Transverse colon (tissue), 4 donors: ENCODE results near the gene TXLNG. TPM values are rescaled to one million over a fixed set of nuclear protein-coding genes. Genes with fewer than 3 reads are reported as not detected.
A peak's percentile ranks its signal among the peaks of the same experiment; 100 is the strongest.

Source experiments
- DNase-seq: peaks from one replicate; pipeline ENCODE4 v3.0.0-alpha.2; 2019
- H3K27ac ChIP-seq, 4 donors: fragments of 200-600 bp; sonication (generic); 2 replicates each; pipeline ENCODE4 v1.5.1; 2016 to 2018; ENCODE audit warnings: inconsistent platforms in 4 of 4
- H3K27me3 ChIP-seq: fragments of 200-600 bp; sonication (generic); 2 replicates; pipeline ENCODE4 v1.5.1; 2017; ENCODE audit warnings: inconsistent platforms
- H3K36me3 ChIP-seq, 4 donors: fragments of 200-600 bp; sonication (generic); 2 replicates each; pipeline ENCODE4 v1.5.1; 2017 to 2019; ENCODE audit warnings: inconsistent platforms in 4 of 4
- H3K4me1 ChIP-seq, 4 donors: fragments of 200-600 bp; sonication (generic); 2 replicates each; pipeline ENCODE4 v1.5.1; 2017 to 2020; ENCODE audit warnings: inconsistent platforms in 4 of 4
- H3K4me3 ChIP-seq, 4 donors: fragments of 200-600 bp; sonication (generic); 1 replicate in 1 of 4; 2 replicates in 3 of 4; pipeline versions ENCODE4 v1.5.1 to v1.6.1; 2017 to 2019; ENCODE audit warnings: inconsistent platforms in 4 of 4
- H3K9me3 ChIP-seq, 2 donors: fragments of 200-600 bp; sonication (generic); 2 replicates each; pipeline ENCODE4 v1.5.1; 2017 to 2019; ENCODE audit warnings: inconsistent platforms in 2 of 2
- EP300 ChIP-seq: sonication (generic); formaldehyde crosslinking; IDR thresholded peaks from one replicate; pipeline ENCODE4 v1.6.1; 2017; ENCODE audit warnings: antibody characterized with exemption, low read depth
- POLR2A ChIP-seq: fragments of 450-650 bp; IDR thresholded peaks from one replicate; pipeline ENCODE4 v1.6.1; 2016; ENCODE audit warnings: antibody characterized with exemption, mild to moderate bottlenecking, moderate library complexity
- POLR2AphosphoS5 ChIP-seq, 3 donors: sonication (generic); formaldehyde crosslinking; IDR thresholded peaks; one replicate each; pipeline ENCODE4 v1.6.1; 2016; ENCODE audit warnings: antibody characterized with exemption in 3 of 3
- WGBS, 2 donors: methylation state at CpG; one replicate each; pipeline ENCODE4 v1.1.5; 2018; ENCODE audit warnings: low coverage in 1 of 2; 5-methylcytosine and 5-hydroxymethylcytosine counted together
- in situ Hi-C, 4 donors: fragments of 200-750 bp; cut with MboI; loops; one replicate each; pipeline versions ENCODE4 v1.15.0 to v1.15.1; 2017; ENCODE audit warnings: low sequenced_read_pairs in 3 of 4, low pct_ligation_motif_present in 1 of 4, low pct_unique_long_range_greater_than_20kb in 1 of 4
- intact Hi-C: fragments of 100-400 bp; cut with DNase I; formaldehyde crosslinking; loops from one replicate; pipeline ENCODE4 v1.15.1; 2023; ENCODE audit warnings: low total_unique reads
- total RNA-seq, 4 donors: library from RNA; depleted of rRNA; stranded (reverse); fragments of >200 nt; gene quantifications; one replicate each; pipeline ENCODE4 v1.1.0, GENCODE V29; 2016
- TF ChIP-seq, protein P1 (sequence below), 5 experiments: fragments of 200-600 bp in 3 of 5; fragments of 450-650 bp in 2 of 5; sonication (generic) in 3 of 5; IDR thresholded peaks; 1 replicate in 2 of 5; 2 replicates in 3 of 5; pipeline ENCODE4 v1.5.1; 2016 to 2017; ENCODE audit warnings: antibody characterized with exemption in 5 of 5, inconsistent platforms in 3 of 5, mild to moderate bottlenecking in 2 of 5, moderate library complexity in 1 of 5

The TXLNG gene
- total RNA-seq, 4 donors from 2014 or later: 3.4 to 24.7 (median 12.4) TPM

DNA sequence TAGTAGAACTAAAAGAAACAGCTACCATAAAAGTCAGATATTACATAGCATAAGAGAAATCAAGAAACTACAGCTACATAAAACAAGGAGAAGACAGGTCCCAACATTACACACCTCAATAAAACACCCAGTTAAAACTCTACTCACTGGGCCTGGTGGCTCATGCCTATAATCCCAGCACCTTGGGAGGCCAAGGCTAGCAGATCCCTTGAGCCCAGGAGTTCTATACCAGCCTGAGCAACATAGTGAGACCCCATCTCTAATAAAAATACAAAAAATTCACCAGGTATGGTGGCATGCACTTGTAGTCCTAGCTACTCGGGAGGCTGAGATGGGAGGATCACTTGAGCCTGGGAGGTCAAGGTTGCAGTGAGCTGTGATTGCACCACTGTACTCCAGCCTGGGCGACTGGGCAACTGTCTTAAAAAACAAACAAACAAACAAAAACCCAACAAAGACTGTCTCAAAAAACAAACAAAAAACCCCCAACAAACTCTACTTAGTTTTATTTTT, 15.2 kb upstream of the TXLNG start:
- no peaks in the 10 kb centered on the region for H3K9me3 ChIP-seq
- TF ChIP-seq, protein P1, sequence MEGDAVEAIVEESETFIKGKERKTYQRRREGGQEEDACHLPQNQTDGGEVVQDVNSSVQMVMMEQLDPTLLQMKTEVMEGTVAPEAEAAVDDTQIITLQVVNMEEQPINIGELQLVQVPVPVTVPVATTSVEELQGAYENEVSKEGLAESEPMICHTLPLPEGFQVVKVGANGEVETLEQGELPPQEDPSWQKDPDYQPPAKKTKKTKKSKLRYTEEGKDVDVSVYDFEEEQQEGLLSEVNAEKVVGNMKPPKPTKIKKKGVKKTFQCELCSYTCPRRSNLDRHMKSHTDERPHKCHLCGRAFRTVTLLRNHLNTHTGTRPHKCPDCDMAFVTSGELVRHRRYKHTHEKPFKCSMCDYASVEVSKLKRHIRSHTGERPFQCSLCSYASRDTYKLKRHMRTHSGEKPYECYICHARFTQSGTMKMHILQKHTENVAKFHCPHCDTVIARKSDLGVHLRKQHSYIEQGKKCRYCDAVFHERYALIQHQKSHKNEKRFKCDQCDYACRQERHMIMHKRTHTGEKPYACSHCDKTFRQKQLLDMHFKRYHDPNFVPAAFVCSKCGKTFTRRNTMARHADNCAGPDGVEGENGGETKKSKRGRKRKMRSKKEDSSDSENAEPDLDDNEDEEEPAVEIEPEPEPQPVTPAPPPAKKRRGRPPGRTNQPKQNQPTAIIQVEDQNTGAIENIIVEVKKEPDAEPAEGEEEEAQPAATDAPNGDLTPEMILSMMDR (IDR thresholded peaks at IDR 0.05): no peak
- TF ChIP-seq POLR2A (no peak), POLR2AphosphoS5 (IDR thresholded peaks at IDR 0.05) (no peak), EP300 (no peak)
- no peak overlapping the region for H3K27ac ChIP-seq
- intact Hi-C loops: no loop called here
- no peak for DNase-seq
- in situ Hi-C loops: no loop called here
- H3K4me3 ChIP-seq: no peak overlapping the region
- WGBS, 2 donors: 48% methylated on average over 2 of the region's 2 CpGs; no CpG with 5 or more reads in 1 of the 2 donors
- no peaks in the 10 kb centered on the region for H3K36me3 ChIP-seq
- H3K4me1 ChIP-seq: no peaks in the 10 kb centered on the region
- H3K27me3 ChIP-seq: no peaks in the 10 kb centered on the region

DNA sequence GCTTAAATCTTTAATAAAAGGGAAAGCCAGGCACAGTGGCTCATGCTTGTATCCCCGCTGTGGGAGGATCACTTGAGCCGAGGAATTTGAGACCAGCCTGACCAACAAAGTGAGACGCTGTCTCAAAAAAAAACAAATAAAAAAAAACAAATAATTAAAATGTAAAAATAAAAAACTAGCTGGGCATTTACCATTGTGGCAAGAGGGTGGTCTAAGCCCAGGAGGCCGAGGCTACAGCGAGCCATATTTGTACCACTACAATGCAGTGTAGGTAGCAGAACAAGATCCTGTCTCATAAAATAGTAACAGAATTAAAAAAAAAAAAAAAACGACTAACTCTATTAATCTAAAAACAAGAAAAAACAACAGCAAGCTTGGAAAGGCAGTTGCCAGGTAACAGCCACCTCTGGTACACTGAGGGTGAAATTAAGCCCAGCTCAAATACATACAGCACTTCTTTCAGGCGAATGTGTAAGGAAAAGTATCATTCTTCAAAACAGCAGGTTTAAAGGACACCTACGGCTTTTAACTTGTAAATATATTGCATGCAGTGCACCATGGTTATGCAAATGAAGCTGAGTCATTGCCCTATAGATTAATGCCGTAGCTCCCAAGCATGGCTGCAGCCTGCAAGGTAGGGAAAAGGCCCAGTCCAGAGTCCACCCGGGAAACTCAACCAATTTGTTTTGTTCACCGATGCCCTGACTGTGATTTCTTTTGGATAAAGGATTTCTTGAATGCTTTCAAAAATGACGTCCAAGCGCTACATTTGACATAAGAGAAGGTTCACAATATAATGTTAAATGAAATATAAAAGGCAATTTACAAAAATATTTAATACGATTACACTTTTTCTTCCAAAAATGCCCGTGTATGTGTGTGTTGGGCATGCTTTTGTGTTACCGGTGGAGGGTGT, 14.5 kb upstream of the TXLNG start:
- WGBS, 2 donors: 42 to 75% methylated on average over 8 to 16 of the region's 16 CpGs
- in situ Hi-C loops: no loop called here
- intact Hi-C loops: no loop called here

DNA sequence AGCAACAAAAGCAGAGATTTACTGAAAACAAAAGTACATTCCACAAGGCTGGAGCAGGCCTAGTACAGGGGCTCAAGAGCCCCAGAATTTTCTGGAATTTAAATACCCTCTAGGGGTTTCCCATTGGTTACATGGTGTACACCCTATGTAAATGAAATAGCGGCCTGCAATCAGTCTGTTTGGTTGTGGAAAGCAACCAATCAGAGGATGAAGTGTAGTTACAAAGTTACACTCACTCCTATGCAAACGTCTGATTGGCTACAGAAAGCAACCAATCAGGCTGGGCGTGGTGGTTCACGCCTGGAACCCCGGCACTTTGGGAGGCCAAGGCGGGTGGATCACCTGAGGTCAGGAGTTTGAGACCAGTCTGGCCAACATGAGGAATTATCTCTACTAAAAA, 13.8 kb upstream of the TXLNG start:
- TF ChIP-seq, protein P1 (IDR thresholded peaks at IDR 0.05): no peak
- TF ChIP-seq POLR2AphosphoS5 (IDR thresholded peaks at IDR 0.05): no peak
- no peak for TF ChIP-seq EP300
- TF ChIP-seq POLR2A: no peak
- Histone ChIP-seq H3K4me1 (no peaks in the 10 kb centered on the region), H3K4me3 (no peak overlapping the region), H3K27ac (peak overlapping the region in 3 of 4 donors; percentile 33 to 62 (median 49)), H3K36me3 (no peaks in the 10 kb centered on the region), H3K27me3 (no peaks in the 10 kb centered on the region), H3K9me3 (no peaks in the 10 kb centered on the region)
- DNase-seq: no peak
- intact Hi-C loops (no loop called here), in situ Hi-C loops (no loop called here)
- 87% methylated on average over 6 of the region's 6 CpGs; no CpG with 5 or more reads in 1 of the 2 donors for WGBS, 2 donors

More for the DNA sequence above, 14.5 kb upstream of the TXLNG start:
- Histone ChIP-seq H3K9me3 (no peaks in the 10 kb centered on the region), H3K36me3 (no peaks in the 10 kb centered on the region), H3K4me3 (no peak overlapping the region), H3K27me3 (no peaks in the 10 kb centered on the region), H3K4me1 (no peaks in the 10 kb centered on the region), H3K27ac (peak overlapping the region in 3 of 4 donors; percentile 33 to 62 (median 49))
- TF ChIP-seq, protein P1 (IDR thresholded peaks at IDR 0.05): no peak
- TF ChIP-seq POLR2AphosphoS5 (IDR thresholded peaks at IDR 0.05) (peak in 1 of 3 donors; percentile 8), POLR2A (peak; percentile 42)
- DNase-seq: peak; percentile 63

DNA sequence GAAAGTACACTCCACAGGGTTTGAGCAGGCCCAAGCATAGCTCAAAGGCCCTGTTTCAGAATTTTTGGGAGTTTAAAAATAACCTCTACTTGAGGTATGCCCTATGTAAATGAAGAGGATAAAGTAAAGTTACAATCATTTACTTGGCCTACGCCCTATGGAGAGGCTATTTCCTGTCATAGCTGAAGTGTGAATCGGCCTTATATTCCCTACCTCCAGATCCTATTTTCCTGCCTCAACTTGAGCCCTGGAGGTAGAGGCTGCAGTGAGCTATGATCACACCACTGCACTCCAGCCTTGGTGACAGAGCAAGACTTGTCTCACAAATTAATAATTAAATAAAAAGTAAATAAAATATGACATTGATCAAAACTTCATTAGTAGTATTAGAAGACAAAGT, 11.5 kb upstream of the TXLNG start:
- no peaks in the 10 kb centered on the region for H3K27me3 ChIP-seq
- WGBS, 2 donors: 86% methylated on average over 2 of the region's 2 CpGs; no CpG with 5 or more reads in 1 of the 2 donors
- no peaks in the 10 kb centered on the region for H3K36me3 ChIP-seq
- no peak for DNase-seq
- in situ Hi-C loops: no loop called here
- intact Hi-C loops: no loop called here
- TF ChIP-seq POLR2A (no peak), POLR2AphosphoS5 (IDR thresholded peaks at IDR 0.05) (no peak), EP300 (no peak)
- TF ChIP-seq, protein P1 (IDR thresholded peaks at IDR 0.05): no peak
- no peak overlapping the region for H3K4me3 ChIP-seq
- no peak overlapping the region for H3K27ac ChIP-seq
- peaks cover 0 to 3% (median 0%) of the 10 kb centered on the region in 4 donors for H3K4me1 ChIP-seq
- H3K9me3 ChIP-seq: no peaks in the 10 kb centered on the region
